Mammary epithelial cell (primary cell): ENCODE data around the gene GRID1.

ENCODE experiments used
- EZH2 ChIP-seq: IDR thresholded peaks from 2 replicates; pipeline ENCODE4 v1.6.1; 2012; ENCODE audit warnings: low read length, inconsistent platforms, borderline replicate concordance
- TF ChIP-seq, protein P1 (sequence below), 2 donors: IDR thresholded peaks in 1 of 2; conservative IDR thresholded peaks in 1 of 2; 2 replicates each; pipeline ENCODE4 v1.5.1; 2011 to 2012; ENCODE audit warnings: inconsistent platforms in 2 of 2, low read length in 2 of 2, mild to moderate bottlenecking in 2 of 2, control low read depth in 1 of 2, low read depth in 1 of 2; ENCODE audit not compliant: insufficient read depth in 1 of 2; ENCODE audit errors: extremely low read depth in 1 of 2

- TF ChIP-seq, protein P1, sequence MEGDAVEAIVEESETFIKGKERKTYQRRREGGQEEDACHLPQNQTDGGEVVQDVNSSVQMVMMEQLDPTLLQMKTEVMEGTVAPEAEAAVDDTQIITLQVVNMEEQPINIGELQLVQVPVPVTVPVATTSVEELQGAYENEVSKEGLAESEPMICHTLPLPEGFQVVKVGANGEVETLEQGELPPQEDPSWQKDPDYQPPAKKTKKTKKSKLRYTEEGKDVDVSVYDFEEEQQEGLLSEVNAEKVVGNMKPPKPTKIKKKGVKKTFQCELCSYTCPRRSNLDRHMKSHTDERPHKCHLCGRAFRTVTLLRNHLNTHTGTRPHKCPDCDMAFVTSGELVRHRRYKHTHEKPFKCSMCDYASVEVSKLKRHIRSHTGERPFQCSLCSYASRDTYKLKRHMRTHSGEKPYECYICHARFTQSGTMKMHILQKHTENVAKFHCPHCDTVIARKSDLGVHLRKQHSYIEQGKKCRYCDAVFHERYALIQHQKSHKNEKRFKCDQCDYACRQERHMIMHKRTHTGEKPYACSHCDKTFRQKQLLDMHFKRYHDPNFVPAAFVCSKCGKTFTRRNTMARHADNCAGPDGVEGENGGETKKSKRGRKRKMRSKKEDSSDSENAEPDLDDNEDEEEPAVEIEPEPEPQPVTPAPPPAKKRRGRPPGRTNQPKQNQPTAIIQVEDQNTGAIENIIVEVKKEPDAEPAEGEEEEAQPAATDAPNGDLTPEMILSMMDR (conservative IDR thresholded peaks at IDR 0.05 in 1 of 2, IDR thresholded peaks at IDR 0.05 in 1 of 2; ENCODE audit: extremely low read depth in 1 of 2, insufficient read depth in 1 of 2, low read depth in 1 of 2, low read length in 2 of 2), result no peak
- no peak for TF ChIP-seq EZH2
These were observed 763.9 kb downstream of the GRID1 start for GRCh38 chr10:85602713-85603112.
